H9 (cell line): Measurements from ENCODE around the gene PROX2. TPM values are rescaled to one million over a fixed set of nuclear protein-coding genes. Genes with fewer than 3 reads are reported as not detected.

ENCODE experiments used
- DNase-seq: peaks from one replicate; pipeline ENCODE4 v3.0.0-alpha.2; 2017
- H2AFZ ChIP-seq: one replicate; pipeline ENCODE4 v1.6.1; 2013; ENCODE audit warnings: mild to moderate bottlenecking, low read length, control low read depth, moderate library complexity
- H2AK5ac ChIP-seq: 2 replicates; pipeline ENCODE4 v1.6.1; 2013; ENCODE audit warnings: low read length, control low read depth, mixed read lengths; ENCODE audit not compliant: insufficient read length
- H2BK120ac ChIP-seq: one replicate; pipeline ENCODE4 v1.6.1; 2013; ENCODE audit warnings: low read depth, mild to moderate bottlenecking, low read length, control low read depth, inconsistent platforms; ENCODE audit not compliant: poor library complexity, severe bottlenecking
- H2BK12ac ChIP-seq: 2 replicates; pipeline ENCODE4 v1.6.1; 2013; ENCODE audit warnings: low read length, control low read depth, mixed read lengths, low read depth; ENCODE audit not compliant: insufficient read length
- H2BK15ac ChIP-seq: 2 replicates; pipeline ENCODE4 v1.6.1; 2013; ENCODE audit warnings: low read depth, low read length, control low read depth
- H2BK20ac ChIP-seq: one replicate; pipeline ENCODE4 v1.6.1; 2013; ENCODE audit warnings: low read depth, mild to moderate bottlenecking, low read length, control low read depth, inconsistent platforms; ENCODE audit not compliant: poor library complexity, severe bottlenecking
- H2BK5ac ChIP-seq: 2 replicates; pipeline ENCODE4 v1.6.1; 2013; ENCODE audit warnings: low read length, control low read depth, mixed read lengths; ENCODE audit not compliant: insufficient read length
- H3K14ac ChIP-seq: 2 replicates; pipeline ENCODE4 v1.6.1; 2013; ENCODE audit warnings: low read length, control low read depth; ENCODE audit not compliant: insufficient read depth
- H3K18ac ChIP-seq: 2 replicates; pipeline ENCODE4 v1.6.1; 2013; ENCODE audit warnings: low read depth, mild to moderate bottlenecking, mixed read lengths, low read length, control low read depth; ENCODE audit not compliant: insufficient read length
- H3K23ac ChIP-seq: 2 replicates; pipeline ENCODE4 v1.6.1; 2013; ENCODE audit warnings: low read length, control low read depth, mixed read lengths, low read depth; ENCODE audit not compliant: insufficient read length
- H3K23me2 ChIP-seq: 2 replicates; pipeline ENCODE4 v1.6.1; 2013; ENCODE audit warnings: low read depth, mild to moderate bottlenecking, mixed read lengths, low read length, control low read depth; ENCODE audit not compliant: insufficient read length, poor library complexity, severe bottlenecking
- H3K27ac ChIP-seq: 2 replicates; pipeline ENCODE4 v1.5.1; 2013; ENCODE audit warnings: low read length, control low read depth, mixed read lengths, low read depth; ENCODE audit not compliant: insufficient read length
- H3K27me3 ChIP-seq: 2 replicates; pipeline ENCODE4 v1.6.1; 2013; ENCODE audit warnings: low read length, control low read depth, inconsistent platforms; ENCODE audit not compliant: insufficient read depth
- H3K4ac ChIP-seq: 2 replicates; pipeline ENCODE4 v1.6.1; 2013; ENCODE audit warnings: low read depth, mild to moderate bottlenecking, control low read depth, inconsistent platforms, low read length, moderate library complexity
- H3K4me1 ChIP-seq: 2 replicates; pipeline ENCODE4 v1.6.1; 2013; ENCODE audit warnings: low read length, control low read depth, inconsistent platforms; ENCODE audit not compliant: insufficient read depth
- H3K4me2 ChIP-seq: 2 replicates; pipeline ENCODE4 v1.6.1; 2013; ENCODE audit warnings: low read length, control low read depth, mixed read lengths; ENCODE audit not compliant: insufficient read length, insufficient read depth
- H3K56ac ChIP-seq: 2 replicates; pipeline ENCODE4 v1.6.1; 2013; ENCODE audit warnings: low read depth, mild to moderate bottlenecking, mixed read lengths, low read length, control low read depth; ENCODE audit not compliant: insufficient read length
- H3K79me1 ChIP-seq: 2 replicates; pipeline ENCODE4 v1.6.1; 2013; ENCODE audit warnings: low read depth, mild to moderate bottlenecking, moderate library complexity, low read length, control low read depth, inconsistent platforms; ENCODE audit not compliant: insufficient read depth, poor library complexity, severe bottlenecking
- H3K79me2 ChIP-seq: 2 replicates; pipeline ENCODE4 v1.6.1; 2013; ENCODE audit warnings: low read length, control low read depth, inconsistent platforms; ENCODE audit not compliant: insufficient read depth
- H3K9ac ChIP-seq: 2 replicates; pipeline ENCODE4 v1.6.1; 2013; ENCODE audit warnings: low read length, control low read depth, mixed read lengths; ENCODE audit not compliant: insufficient read length; ENCODE audit errors: extremely low read depth
- H3K9me3 ChIP-seq: one replicate; pipeline ENCODE4 v1.6.1; 2013; ENCODE audit warnings: low read depth, low read length, inconsistent platforms; ENCODE audit not compliant: control insufficient read depth
- H3T11ph ChIP-seq: one replicate; pipeline ENCODE4 v1.6.1; 2013; ENCODE audit warnings: mild to moderate bottlenecking, low read length, control low read depth, inconsistent platforms
- H4K20me1 ChIP-seq: one replicate; pipeline ENCODE4 v1.6.1; 2013; ENCODE audit not compliant: control insufficient read depth, insufficient read length, insufficient read depth
- H4K5ac ChIP-seq: 2 replicates; pipeline ENCODE4 v1.6.1; 2013; ENCODE audit warnings: low read depth, mild to moderate bottlenecking, mixed read lengths, low read length, control low read depth; ENCODE audit not compliant: insufficient read length
- H4K8ac ChIP-seq: replicated peaks from 2 replicates; pipeline ENCODE4 v1.6.1; 2013; ENCODE audit warnings: low read length, control low read depth, mixed read lengths, low read depth; ENCODE audit not compliant: insufficient read length
- H4K91ac ChIP-seq: 2 replicates; pipeline ENCODE4 v1.6.1; 2013; ENCODE audit warnings: low read depth, mild to moderate bottlenecking, moderate library complexity, mixed read lengths, low read length, control low read depth; ENCODE audit not compliant: insufficient read length
- H3K27ac Mint-ChIP-seq, 3 experiments: 2 replicates in 2 of 3; 3 replicates in 1 of 3; pipeline ENCODE4 v1.8.0; 2020 to 2021; ENCODE audit warnings: mixed read lengths in 3 of 3, mild to moderate bottlenecking in 1 of 3, moderate library complexity in 1 of 3
- H3K27me3 Mint-ChIP-seq: 2 replicates; pipeline ENCODE4 v1.8.0; 2021; ENCODE audit warnings: low read depth, mild to moderate bottlenecking, moderate library complexity, mixed read lengths
- H3K36me3 Mint-ChIP-seq, 3 experiments: 2 replicates in 2 of 3; 3 replicates in 1 of 3; pipeline ENCODE4 v1.8.0; 2020 to 2021; ENCODE audit warnings: low read depth in 3 of 3, mixed read lengths in 3 of 3; ENCODE audit not compliant: insufficient read depth in 1 of 3
- H3K4me1 Mint-ChIP-seq, 2 experiments: 2 replicates each; pipeline ENCODE4 v1.8.0; 2020; ENCODE audit warnings: mixed read lengths in 2 of 2
- H3K4me3 Mint-ChIP-seq, 2 experiments: 2 replicates in 1 of 2; 3 replicates in 1 of 2; pipeline ENCODE4 v1.8.0; 2020 to 2021; ENCODE audit warnings: mild to moderate bottlenecking in 2 of 2, mixed read lengths in 2 of 2, moderate library complexity in 1 of 2
- H3K9me3 Mint-ChIP-seq, 2 experiments: 2 replicates in 1 of 2; 3 replicates in 1 of 2; pipeline ENCODE4 v1.8.0; 2020; ENCODE audit warnings: mild to moderate bottlenecking in 2 of 2, mixed read lengths in 2 of 2, moderate library complexity in 1 of 2
- CTCF ChIP-seq: fragments of 200-600 bp; sonication (generic); conservative IDR thresholded peaks from 3 replicates; pipeline ENCODE4 v1.8.0; 2021; ENCODE audit warnings: antibody characterized with exemption, mild to moderate bottlenecking
- WGBS: extraction: QIAGEN DNeasy Blood & Tissue Kit; methylation state at CpG from one replicate; pipeline ENCODE4 v1.1.7; 2013; ENCODE audit warnings: missing lambda C conversion rate, low lambda C conversion rate, mixed read lengths; ENCODE audit not compliant: insufficient read length; ENCODE audit errors: extremely low coverage; 5-methylcytosine and 5-hydroxymethylcytosine counted together
- total RNA-seq: library from RNA; stranded (reverse); gene quantifications from 2 replicates; pipeline ENCODE4 v1.2.1, GENCODE V29; 2021

The PROX2 gene
- total RNA-seq, 1 experiment from 2014 or later = not detected

DNA sequence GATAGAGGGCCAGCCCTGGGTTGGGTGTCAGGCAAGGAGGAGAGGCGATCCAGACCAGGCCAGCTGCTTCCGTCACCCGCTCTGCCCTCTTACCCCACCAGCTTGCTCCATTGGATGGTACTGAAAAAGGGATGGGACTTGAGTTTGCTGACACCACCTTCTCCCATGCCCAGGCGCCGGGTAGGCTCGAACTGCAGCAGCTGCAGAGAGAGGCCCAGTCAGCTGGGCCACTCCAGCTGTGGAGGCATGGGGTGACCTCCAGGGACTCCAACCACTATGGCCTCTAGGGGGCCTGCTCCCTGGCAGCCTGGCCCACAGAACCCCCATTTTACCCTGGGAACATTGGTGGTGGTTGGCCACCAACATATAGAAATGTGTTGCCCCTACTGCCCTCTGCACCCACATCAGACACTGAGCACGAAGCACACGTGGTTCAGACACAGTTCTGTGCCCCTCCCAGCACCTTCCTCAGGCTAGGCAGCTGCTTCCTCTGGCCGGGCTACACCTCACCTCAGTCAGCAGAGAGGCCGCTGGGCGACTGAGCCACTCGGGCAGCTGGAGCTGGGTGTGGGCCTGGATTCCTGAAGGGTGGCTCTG, 31.1 kb upstream of the PROX2 start:
- no peak overlapping the region for H3K4me3 Mint-ChIP-seq
- peaks cover 15 to 18% of the 10 kb centered on the region in 2 experiments for H3K4me1 Mint-ChIP-seq
- H3K9me3 Mint-ChIP-seq = no peaks in the 10 kb centered on the region
- H3K23ac ChIP-seq = no peak overlapping the region
- H3K27ac Mint-ChIP-seq = no peak overlapping the region
- no peak overlapping the region for H3K18ac ChIP-seq
- H3K27me3 Mint-ChIP-seq = no peaks in the 10 kb centered on the region; the same call in 1 of the 2 replicates
- H3K27ac ChIP-seq = no peak overlapping the region
- no peaks in the 10 kb centered on the region for H3K27me3 ChIP-seq
- H3K79me1 ChIP-seq = no peaks in the 10 kb centered on the region
- no peak overlapping the region for H4K8ac ChIP-seq
- peaks cover 13 to 31% (median 14%) of the 10 kb centered on the region in 3 experiments for H3K36me3 Mint-ChIP-seq
- no peak overlapping the region for H3K4me2 ChIP-seq
- H3K9ac ChIP-seq = no peak overlapping the region
- H3K4ac ChIP-seq = no peak overlapping the region
- no peak overlapping the region for H2BK120ac ChIP-seq
- H2BK20ac ChIP-seq = no peak overlapping the region
- no peak overlapping the region for H3T11ph ChIP-seq
- no peak overlapping the region for H4K91ac ChIP-seq
- no peak overlapping the region for H3K56ac ChIP-seq
- H3K14ac ChIP-seq = no peak overlapping the region; the same call in 1 of the 2 replicates
- no peaks in the 10 kb centered on the region for H3K79me2 ChIP-seq
- H2BK5ac ChIP-seq = no peak overlapping the region
- no CpG with 5 or more reads among the region's 12 CpGs for WGBS
- H2AFZ ChIP-seq = no peak overlapping the region
- no peaks in the 10 kb centered on the region for H4K20me1 ChIP-seq
- no peaks in the 10 kb centered on the region for H3K23me2 ChIP-seq
- H3K4me1 ChIP-seq = no peaks in the 10 kb centered on the region
- DNase-seq = no peak
- H2BK15ac ChIP-seq = no peak overlapping the region
- H2AK5ac ChIP-seq = no peak overlapping the region
- TF ChIP-seq CTCF = peak; percentile 60
- H4K5ac ChIP-seq = no peak overlapping the region
- H2BK12ac ChIP-seq = no peak overlapping the region
- no peaks in the 10 kb centered on the region for H3K9me3 ChIP-seq
